ENCODE results near the gene FAM219A. TPM values are rescaled to one million over a fixed set of nuclear protein-coding genes. Genes with fewer than 3 reads are reported as not detected.

The FAM219A gene
- total RNA-seq, 1 experiment from 2014 or later, result 63.3 TPM

GRCh38 chr9:34437006-34437925, 21.1 kb downstream of the FAM219A start:
- DNase-seq (ENCODE audit: low spot score), result peak; percentile 81
- no peak for TF ChIP-seq EZH2 (IDR thresholded peaks at IDR 0.05; ENCODE audit: borderline replicate concordance, low read depth, low read length, poor library complexity, severe bottlenecking)
- TF ChIP-seq, protein P1, sequence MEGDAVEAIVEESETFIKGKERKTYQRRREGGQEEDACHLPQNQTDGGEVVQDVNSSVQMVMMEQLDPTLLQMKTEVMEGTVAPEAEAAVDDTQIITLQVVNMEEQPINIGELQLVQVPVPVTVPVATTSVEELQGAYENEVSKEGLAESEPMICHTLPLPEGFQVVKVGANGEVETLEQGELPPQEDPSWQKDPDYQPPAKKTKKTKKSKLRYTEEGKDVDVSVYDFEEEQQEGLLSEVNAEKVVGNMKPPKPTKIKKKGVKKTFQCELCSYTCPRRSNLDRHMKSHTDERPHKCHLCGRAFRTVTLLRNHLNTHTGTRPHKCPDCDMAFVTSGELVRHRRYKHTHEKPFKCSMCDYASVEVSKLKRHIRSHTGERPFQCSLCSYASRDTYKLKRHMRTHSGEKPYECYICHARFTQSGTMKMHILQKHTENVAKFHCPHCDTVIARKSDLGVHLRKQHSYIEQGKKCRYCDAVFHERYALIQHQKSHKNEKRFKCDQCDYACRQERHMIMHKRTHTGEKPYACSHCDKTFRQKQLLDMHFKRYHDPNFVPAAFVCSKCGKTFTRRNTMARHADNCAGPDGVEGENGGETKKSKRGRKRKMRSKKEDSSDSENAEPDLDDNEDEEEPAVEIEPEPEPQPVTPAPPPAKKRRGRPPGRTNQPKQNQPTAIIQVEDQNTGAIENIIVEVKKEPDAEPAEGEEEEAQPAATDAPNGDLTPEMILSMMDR (conservative IDR thresholded peaks at IDR 0.05; ENCODE audit: low read depth, low read length), result peak; percentile 88
- Histone ChIP-seq H3K27me3 (replicated peaks; ENCODE audit: insufficient read depth, low read depth, low read length, poor library complexity) (no peaks in the 10 kb centered on the region), H3K9me3 (ENCODE audit: low read depth, low read length, poor library complexity, severe bottlenecking) (no peaks in the 10 kb centered on the region), H3K4me1 (ENCODE audit: insufficient read depth, low read length, poor library complexity, severe bottlenecking) (peaks cover 25% of the 10 kb centered on the region), H3K27ac (ENCODE audit: low read depth, low read length, poor library complexity, severe bottlenecking) (no peak overlapping the region), H3K4me3 (ENCODE audit: low read depth, low read length, poor library complexity, severe bottlenecking) (no peak overlapping the region), H3K36me3 (ENCODE audit: insufficient read depth, low read length, poor library complexity, severe bottlenecking) (no peaks in the 10 kb centered on the region)
- intact Hi-C loops (cut with micrococcal nuclease; ENCODE audit: unreplicated experiment), result loop anchor here (1.0 to 2.0 kb wide), 3 partner anchors 63 to 154 kb away; no protein-coding TSS in a partner anchor
- no TSS peak for BruUV-seq (replicated peaks)
- POLR2A ChIA-PET (ENCODE audit: low non-redundant PET), result no interaction called here
- CTCF ChIA-PET, result interaction anchor here (1.4 kb wide), 1 partner anchor 65 kb away, joined by 3 read pairs; no protein-coding TSS in a partner anchor

- intact Hi-C loops (cut with micrococcal nuclease; ENCODE audit: unreplicated experiment), result no loop called here
- ChIA-PET CTCF (interaction anchor here (0.7 to 1.0 kb wide), 2 partner anchors 27 to 172 kb away, joined by 3 to 6 read pairs; no protein-coding TSS in a partner anchor), POLR2A (ENCODE audit: low non-redundant PET) (no interaction called here)
- no peak for DNase-seq (ENCODE audit: low spot score)
- H3K9me3 ChIP-seq (ENCODE audit: low read depth, low read length, poor library complexity, severe bottlenecking), result no peaks in the 10 kb centered on the region
- no peaks in the 10 kb centered on the region for H3K27me3 ChIP-seq (replicated peaks; ENCODE audit: insufficient read depth, low read depth, low read length, poor library complexity)
- TF ChIP-seq, protein P1 (conservative IDR thresholded peaks at IDR 0.05; ENCODE audit: low read depth, low read length), result no peak
- no peak for TF ChIP-seq EZH2 (IDR thresholded peaks at IDR 0.05; ENCODE audit: borderline replicate concordance, low read depth, low read length, poor library complexity, severe bottlenecking)
- H3K4me1 ChIP-seq (ENCODE audit: insufficient read depth, low read length, poor library complexity, severe bottlenecking), result no peaks in the 10 kb centered on the region
- no peak overlapping the region for H3K27ac ChIP-seq (ENCODE audit: low read depth, low read length, poor library complexity, severe bottlenecking)
- no peak overlapping the region for H3K4me3 ChIP-seq (ENCODE audit: low read depth, low read length, poor library complexity, severe bottlenecking)
- BruUV-seq (replicated peaks), result no TSS peak
- no peaks in the 10 kb centered on the region for H3K36me3 ChIP-seq (ENCODE audit: insufficient read depth, low read length, poor library complexity, severe bottlenecking)
Measured at GRCh38 chr9:34431667-34432066, 26.7 kb downstream of the FAM219A start.

DNA sequence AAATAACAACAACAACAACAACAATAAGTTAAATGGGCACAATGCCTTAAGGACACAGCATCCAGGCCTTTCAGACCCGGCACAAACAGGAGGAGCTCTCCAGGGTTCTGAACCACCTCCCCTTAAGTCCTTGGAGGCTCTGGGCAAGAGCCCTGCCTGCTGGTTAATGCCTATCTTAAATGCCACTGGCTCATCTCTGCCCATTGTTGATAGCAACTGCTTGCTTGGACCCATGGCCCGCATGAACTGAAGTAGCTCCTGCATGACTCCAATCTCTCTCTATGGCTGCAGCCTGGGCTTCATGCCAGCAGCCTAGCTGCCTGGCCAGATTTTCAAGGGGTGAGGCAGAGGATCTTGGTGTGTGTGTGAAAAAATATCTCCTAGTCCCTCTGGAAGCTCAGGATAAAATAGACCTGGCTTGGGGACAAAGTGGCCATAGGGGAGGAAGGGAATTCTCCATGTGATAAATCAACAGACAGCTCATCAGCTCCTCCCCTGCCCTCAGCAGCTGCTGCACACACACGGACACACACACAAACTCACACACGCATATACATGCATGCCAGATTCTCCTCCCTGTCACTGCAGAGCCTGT, 27.4 kb downstream of the FAM219A start:
- Histone ChIP-seq H3K27ac (ENCODE audit: low read depth, low read length, poor library complexity, severe bottlenecking) (no peak overlapping the region), H3K4me1 (ENCODE audit: insufficient read depth, low read length, poor library complexity, severe bottlenecking) (no peaks in the 10 kb centered on the region), H3K27me3 (replicated peaks; ENCODE audit: insufficient read depth, low read depth, low read length, poor library complexity) (no peaks in the 10 kb centered on the region), H3K4me3 (ENCODE audit: low read depth, low read length, poor library complexity, severe bottlenecking) (no peak overlapping the region), H3K9me3 (ENCODE audit: low read depth, low read length, poor library complexity, severe bottlenecking) (no peaks in the 10 kb centered on the region), H3K36me3 (ENCODE audit: insufficient read depth, low read length, poor library complexity, severe bottlenecking) (no peaks in the 10 kb centered on the region)
- CTCF ChIA-PET, result interaction anchor here (0.6 to 1.0 kb wide), 4 partner anchors 13 to 203 kb away, joined by 3 to 6 read pairs (median 4); no protein-coding TSS in a partner anchor
- intact Hi-C loops (cut with micrococcal nuclease; ENCODE audit: unreplicated experiment), result no loop called here
- TF ChIP-seq, protein P1 (conservative IDR thresholded peaks at IDR 0.05; ENCODE audit: low read depth, low read length), result no peak
- DNase-seq (ENCODE audit: low spot score), result peak; percentile 56
- POLR2A ChIA-PET (ENCODE audit: low non-redundant PET), result no interaction called here
- no TSS peak for BruUV-seq (replicated peaks)
